ENCODE data around the gene IQCE. TPM values are rescaled to one million over a fixed set of nuclear protein-coding genes. Genes with fewer than 3 reads are reported as not detected.

IQCE gene
- total RNA-seq, 1 experiment from 2014 or later: 13.4 TPM

DNA sequence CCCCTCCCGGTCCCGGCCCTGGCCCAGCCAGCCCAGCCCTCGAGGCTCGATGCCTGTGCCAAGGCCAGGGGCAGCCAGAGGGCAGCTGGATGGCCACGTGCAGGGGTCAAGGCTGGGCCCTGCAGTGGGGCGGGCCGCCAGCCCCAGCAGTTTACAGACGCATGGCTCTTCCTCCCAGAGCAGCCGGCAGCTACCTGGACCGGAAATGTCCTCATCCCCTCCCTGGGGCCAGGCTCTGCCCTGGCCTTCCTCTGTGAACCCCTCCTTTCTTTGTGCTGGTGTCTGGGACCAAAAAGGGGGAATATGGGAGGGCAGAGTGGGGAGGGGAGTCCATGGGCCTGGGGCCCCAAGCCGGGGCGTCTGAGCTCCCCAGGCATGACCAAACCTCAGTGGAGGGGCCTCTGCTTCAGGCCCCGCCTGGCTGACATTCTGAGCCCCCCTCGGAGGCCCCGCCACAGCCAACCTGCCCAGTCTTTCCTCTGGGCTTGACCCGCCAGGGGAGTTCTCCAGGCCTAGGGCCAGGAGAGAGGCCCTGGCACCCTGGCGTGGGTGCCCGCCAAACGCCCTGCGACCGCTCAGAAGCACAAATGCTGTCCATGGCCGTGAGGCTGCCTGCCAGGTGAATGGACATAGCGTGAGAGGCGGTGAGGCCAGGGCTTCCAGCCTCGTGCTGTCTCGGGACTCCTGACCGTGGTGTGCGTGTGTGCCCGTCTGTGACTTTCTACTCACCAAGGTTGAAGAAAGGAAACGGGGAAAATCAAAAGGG is 104.5 kb downstream of the IQCE start:
- no peaks in the 10 kb centered on the region for H3K27me3 ChIP-seq (replicated peaks; ENCODE audit: control insufficient read depth, insufficient read depth, low read length)
- H3K36me3 Mint-ChIP-seq (ENCODE audit: insufficient read depth, unreplicated experiment): peaks cover 7% of the 10 kb centered on the region
- H3K4me3 Mint-ChIP-seq (ENCODE audit: unreplicated experiment): no peak overlapping the region
- H3K4me1 ChIP-seq: no peaks in the 10 kb centered on the region
- ChIA-PET POLR2A (interaction anchor here (0.6 kb wide), 1 partner anchor 67 kb away, joined by 3 read pairs; no protein-coding TSS in a partner anchor), CTCF (no interaction called here)
- DNase-seq: no peak
- peaks cover 3% of the 10 kb centered on the region for H3K27me3 Mint-ChIP-seq (ENCODE audit: insufficient read depth, unreplicated experiment)
- no peak overlapping the region for H3K27ac Mint-ChIP-seq (ENCODE audit: unreplicated experiment)
- TF ChIP-seq CTCF (IDR thresholded peaks at IDR 0.05; ENCODE audit: insufficient read depth in 1 of 2, low read depth in 1 of 2, low read length in 1 of 2, severe bottlenecking in 1 of 2, unreplicated experiment in 1 of 2): no peak
- intact Hi-C loops (cut with micrococcal nuclease; ENCODE audit: unreplicated experiment): no loop called here
- no peaks in the 10 kb centered on the region; the same call in 1 of the 2 replicates for H3K36me3 ChIP-seq (ENCODE audit: control insufficient read depth, insufficient read depth, low read length)
- H3K9me3 Mint-ChIP-seq (ENCODE audit: unreplicated experiment): no peaks in the 10 kb centered on the region
- H3K9me3 ChIP-seq: no peaks in the 10 kb centered on the region
- no peak overlapping the region for H3K4me3 ChIP-seq (ENCODE audit: low read depth, low read length)
- no peaks in the 10 kb centered on the region for H3K4me1 Mint-ChIP-seq (ENCODE audit: low read depth, unreplicated experiment)
- no TSS peak for BruUV-seq (replicated peaks)

- ChIA-PET POLR2A (no interaction called here), CTCF (no interaction called here)
- TF ChIP-seq CTCF (IDR thresholded peaks at IDR 0.05; ENCODE audit: insufficient read depth in 1 of 2, low read depth in 1 of 2, low read length in 1 of 2, severe bottlenecking in 1 of 2, unreplicated experiment in 1 of 2): no peak
- H3K27me3 Mint-ChIP-seq (ENCODE audit: insufficient read depth, unreplicated experiment): peaks cover 3% of the 10 kb centered on the region
- Histone ChIP-seq H3K4me1 (no peaks in the 10 kb centered on the region), H3K27me3 (replicated peaks; ENCODE audit: control insufficient read depth, insufficient read depth, low read length) (no peaks in the 10 kb centered on the region), H3K36me3 (ENCODE audit: control insufficient read depth, insufficient read depth, low read length) (no peaks in the 10 kb centered on the region; the same call in 1 of the 2 replicates), H3K9me3 (no peaks in the 10 kb centered on the region), H3K4me3 (ENCODE audit: low read depth, low read length) (no peak overlapping the region)
- no peak overlapping the region for H3K4me3 Mint-ChIP-seq (ENCODE audit: unreplicated experiment)
- H3K27ac Mint-ChIP-seq (ENCODE audit: unreplicated experiment): no peak overlapping the region
- no TSS peak for BruUV-seq (replicated peaks)
- H3K36me3 Mint-ChIP-seq (ENCODE audit: insufficient read depth, unreplicated experiment): peaks cover 7% of the 10 kb centered on the region
- DNase-seq: no peak
- intact Hi-C loops (cut with micrococcal nuclease; ENCODE audit: unreplicated experiment): no loop called here
- H3K9me3 Mint-ChIP-seq (ENCODE audit: unreplicated experiment): no peaks in the 10 kb centered on the region
- no peaks in the 10 kb centered on the region for H3K4me1 Mint-ChIP-seq (ENCODE audit: low read depth, unreplicated experiment)
Measured at GRCh38 chr7:2663960-2664359, 105.2 kb downstream of the IQCE start.

Small RNA genes lying within 50 kb of the gene (microRNA-seq; reads per million reads assigned to microRNA genes)
- gene MIR4648: not detected

Other genes with a start within 250 kb of the IQCE start
- gene SNX8, start 244.5 kb upstream of the IQCE start, total RNA-seq (2022): 82.0 and 86.6 TPM in 2 replicates
- 306 and 314 TPM in 2 replicates for gene EIF3B, start 204.2 kb upstream of the IQCE start, total RNA-seq (2022)
- gene CHST12, start 155.4 kb upstream of the IQCE start, total RNA-seq (2022): 26.0 and 28.0 TPM in 2 replicates
- gene GRIFIN, start 82.6 kb upstream of the IQCE start, total RNA-seq (2022): not detected in 2 replicates
- gene LFNG, start 39.2 kb upstream of the IQCE start, total RNA-seq (2022): 4.5 and 5.1 TPM in 2 replicates
- 33.2 and 33.5 TPM in 2 replicates for gene BRAT1, start 3.5 kb upstream of the IQCE start, total RNA-seq (2022)
- 57.3 and 58.6 TPM in 2 replicates for gene TTYH3, start 73.0 kb downstream of the IQCE start, total RNA-seq (2022)
- 0.07 and 0.11 TPM in 2 replicates for gene AMZ1, start 129.2 kb downstream of the IQCE start, total RNA-seq (2022)

All from Caco-2 (cell line).